ENCODE measurements around the gene TXNRD2.
"Not testable (repeated sequence)": the region's sequence is repeated elsewhere in the genome, so short reads cannot be mapped to it uniquely, and the experiment has no call there.

The TXNRD2 gene

DNA sequence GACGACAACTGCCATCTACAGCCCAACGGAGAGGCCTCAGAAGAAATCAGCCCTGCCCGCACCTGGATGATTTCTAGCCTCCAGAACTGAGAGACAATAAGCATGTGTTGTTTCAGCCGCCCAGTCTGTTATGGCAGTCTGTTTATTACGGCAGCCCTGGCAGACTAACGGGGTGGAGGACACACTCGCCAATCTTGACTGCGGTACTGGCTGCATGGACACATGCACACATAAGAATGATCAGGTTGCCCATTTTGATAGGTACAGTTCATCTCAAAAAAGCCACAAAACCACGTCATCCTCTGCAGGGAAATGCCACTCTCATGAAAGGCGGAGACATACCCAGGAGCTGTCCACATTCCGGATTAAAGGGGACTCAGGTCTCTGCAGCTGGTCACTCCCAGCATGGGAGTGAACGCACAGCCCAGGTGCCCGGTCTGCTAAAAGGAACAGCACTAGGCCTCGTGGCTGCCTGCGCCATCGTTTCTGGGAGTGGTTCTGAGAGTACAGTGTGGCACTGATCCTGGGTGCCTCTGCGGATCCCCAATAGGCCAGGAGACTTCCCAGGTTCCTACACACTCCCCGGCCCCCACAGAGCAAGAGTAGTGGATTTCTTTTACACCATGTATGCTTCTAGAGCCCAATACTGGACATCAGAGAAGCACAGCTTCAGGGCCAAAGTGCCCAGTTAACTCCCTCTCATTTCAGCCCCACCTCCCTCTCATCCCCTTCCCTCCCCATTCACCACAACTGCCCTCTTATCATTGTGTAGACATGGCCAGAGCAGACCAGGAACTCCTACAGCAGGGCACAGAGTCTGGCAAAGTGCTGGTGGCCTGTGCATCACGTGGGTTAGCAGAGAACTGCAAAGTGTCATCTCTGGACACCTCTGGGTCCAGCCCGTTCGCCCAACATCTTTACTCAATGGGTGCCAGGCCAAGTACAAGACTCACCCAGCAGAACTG is 11.8 kb downstream of the TXNRD2 start:
- FAIRE-seq = no peak

DNA sequence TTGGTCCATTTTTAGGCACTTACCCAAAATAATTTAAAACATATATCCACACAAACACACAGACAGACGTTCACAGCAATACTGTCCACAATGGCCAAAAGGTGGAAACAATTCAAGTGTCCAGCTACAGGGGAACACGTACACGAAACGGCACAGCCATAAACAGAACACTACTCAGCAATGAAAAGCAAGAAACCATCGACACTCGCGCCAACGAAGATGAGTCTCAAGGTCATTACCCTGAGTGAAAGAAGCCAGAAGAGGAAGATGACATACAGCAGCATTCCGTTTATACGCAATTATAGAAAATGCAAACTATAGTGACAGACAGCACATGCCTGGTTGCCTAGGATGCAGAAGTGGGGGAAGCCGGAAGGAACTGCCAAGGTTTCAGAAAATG is 13.4 kb downstream of the TXNRD2 start:
- FAIRE-seq = no peak
- no peak for DNase-seq (ENCODE audit: insufficient read length, low spot score)

More for the DNA sequence above, 11.8 kb downstream of the TXNRD2 start:
- no peak for DNase-seq (ENCODE audit: insufficient read length, low spot score)

DNA sequence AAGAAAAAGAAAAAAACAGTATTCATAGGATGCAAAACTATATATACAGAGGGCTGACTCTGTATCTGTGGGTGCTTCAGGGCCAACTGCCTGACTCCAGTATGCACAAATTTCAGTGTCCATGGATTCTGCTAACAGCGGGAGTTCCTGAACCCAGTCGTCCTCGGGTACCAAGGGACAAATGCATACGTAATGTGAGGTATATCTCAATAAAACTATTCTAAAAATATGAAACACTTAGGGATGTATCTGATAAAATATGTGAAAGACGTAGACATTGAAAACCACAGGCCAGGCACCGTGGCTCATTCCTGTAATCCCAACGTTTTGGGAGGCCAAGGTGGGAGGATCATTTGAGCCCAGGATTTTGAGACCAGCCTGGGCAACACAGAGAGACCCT is 13.9 kb downstream of the TXNRD2 start:
- FAIRE-seq (no peak), DNase-seq (ENCODE audit: insufficient read length, low spot score) (no peak)

DNA sequence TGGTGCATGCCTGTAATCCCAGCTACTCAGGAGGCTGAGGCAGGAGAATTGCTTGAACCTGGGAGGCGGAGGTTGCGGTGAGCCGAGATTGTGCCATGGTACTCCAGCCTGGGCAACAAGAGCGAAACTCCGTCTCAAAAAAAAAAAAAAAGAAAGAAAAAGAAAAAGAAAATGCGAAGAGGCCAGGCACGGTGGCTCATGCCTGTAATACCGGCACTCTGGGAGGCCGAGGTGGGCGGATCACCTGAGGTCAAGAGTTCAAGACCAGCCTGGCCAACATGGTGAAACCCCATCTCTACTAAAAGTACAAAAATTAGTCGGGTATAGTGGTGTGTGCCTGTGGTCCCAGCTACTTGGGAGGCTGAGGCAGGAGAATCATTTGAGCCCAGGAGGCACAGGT is 15.6 kb downstream of the TXNRD2 start:
- not testable (repeated sequence) for FAIRE-seq; DNase-seq (ENCODE audit: insufficient read length, low spot score)

DNA sequence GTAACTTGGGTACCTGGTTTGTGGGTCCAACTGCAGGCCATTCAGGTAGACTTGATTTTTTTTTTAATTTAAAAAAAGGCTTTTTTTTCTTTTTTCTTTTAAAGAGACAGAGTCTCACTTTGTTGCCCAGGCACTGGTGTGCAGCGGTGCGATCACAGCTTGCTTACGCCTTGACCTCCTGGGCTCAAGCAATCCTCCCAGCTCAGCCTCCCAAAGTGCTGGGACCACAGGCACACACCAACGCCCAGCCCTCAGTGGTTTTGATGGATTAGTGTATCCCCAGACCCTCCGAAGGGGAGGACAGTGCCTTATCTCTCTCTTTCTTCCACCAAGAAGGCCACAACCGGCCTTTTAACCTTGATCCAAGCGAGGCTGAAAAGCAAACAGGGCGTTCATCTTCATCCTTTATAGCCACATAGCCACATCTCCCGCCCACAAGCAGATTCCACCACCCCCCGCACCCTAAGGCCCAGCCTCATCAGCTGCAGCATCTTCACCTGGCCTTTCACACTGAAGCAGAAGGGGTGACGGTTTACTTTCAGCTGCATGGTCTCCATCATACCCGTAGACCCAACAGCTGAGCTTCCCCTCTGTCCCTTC is 17.6 kb downstream of the TXNRD2 start:
- no peak for FAIRE-seq
- no peak for DNase-seq (ENCODE audit: insufficient read length, low spot score)

DNA sequence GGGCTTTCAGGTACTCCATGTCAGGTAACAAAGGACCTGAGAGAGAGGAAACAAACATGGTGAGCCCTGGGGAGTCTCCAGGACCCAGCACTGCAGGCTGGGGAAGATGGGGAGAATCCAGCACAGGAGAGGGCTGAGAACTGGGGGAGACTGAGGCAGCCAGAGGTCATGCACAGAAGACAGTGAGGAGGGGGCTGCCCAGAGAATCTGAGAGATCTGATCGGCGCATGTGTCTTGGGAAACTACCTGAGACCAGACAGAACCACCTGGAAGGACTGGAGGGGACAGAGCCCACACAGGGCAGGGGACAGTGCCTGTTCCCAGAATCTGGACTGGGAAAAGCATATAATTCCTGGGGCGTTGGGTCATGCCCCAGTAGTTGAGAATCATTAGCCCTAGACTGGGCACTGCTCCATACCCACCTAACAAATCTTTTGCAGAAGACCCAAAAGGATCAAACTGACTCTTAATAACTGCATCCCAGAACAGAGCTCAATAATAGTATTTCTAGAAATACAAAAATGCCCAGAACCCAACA is 20.0 kb downstream of the TXNRD2 start:
- DNase-seq (ENCODE audit: insufficient read length, low spot score) = no peak
- no peak for FAIRE-seq

DNA sequence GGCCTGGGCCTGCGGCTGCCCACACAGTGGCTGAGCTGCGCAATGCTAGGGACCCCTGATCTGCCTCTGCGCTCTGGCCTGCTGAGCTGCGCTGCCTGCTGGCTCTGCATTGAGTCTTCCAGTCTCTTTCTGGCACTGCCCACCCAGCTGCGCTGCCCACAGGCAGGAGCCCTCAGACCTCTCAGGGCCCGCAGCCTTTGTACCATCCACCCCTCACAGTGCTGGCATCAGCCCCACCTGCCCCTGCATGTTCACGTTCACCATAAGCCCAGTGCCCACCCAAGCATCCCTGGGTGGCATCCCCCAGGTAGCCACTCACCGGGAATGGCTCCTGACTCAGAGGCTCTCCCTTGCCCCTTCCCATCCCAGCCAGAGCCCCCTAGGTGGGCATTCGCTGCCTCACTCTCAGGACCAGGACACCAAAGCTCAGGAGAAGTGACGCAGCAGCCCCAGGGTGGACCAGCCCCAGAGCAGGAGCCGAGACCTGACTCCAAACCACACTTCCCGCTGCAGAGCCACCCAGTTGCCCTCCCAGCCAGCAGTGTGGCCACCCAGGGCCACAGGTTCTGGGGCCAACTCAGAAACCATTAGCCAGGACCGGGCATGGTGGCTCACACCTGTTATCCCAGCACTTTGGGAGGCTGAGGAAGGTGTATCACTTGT is 21.8 kb downstream of the TXNRD2 start:
- FAIRE-seq (no peak), DNase-seq (ENCODE audit: insufficient read length, low spot score) (no peak)

DNA sequence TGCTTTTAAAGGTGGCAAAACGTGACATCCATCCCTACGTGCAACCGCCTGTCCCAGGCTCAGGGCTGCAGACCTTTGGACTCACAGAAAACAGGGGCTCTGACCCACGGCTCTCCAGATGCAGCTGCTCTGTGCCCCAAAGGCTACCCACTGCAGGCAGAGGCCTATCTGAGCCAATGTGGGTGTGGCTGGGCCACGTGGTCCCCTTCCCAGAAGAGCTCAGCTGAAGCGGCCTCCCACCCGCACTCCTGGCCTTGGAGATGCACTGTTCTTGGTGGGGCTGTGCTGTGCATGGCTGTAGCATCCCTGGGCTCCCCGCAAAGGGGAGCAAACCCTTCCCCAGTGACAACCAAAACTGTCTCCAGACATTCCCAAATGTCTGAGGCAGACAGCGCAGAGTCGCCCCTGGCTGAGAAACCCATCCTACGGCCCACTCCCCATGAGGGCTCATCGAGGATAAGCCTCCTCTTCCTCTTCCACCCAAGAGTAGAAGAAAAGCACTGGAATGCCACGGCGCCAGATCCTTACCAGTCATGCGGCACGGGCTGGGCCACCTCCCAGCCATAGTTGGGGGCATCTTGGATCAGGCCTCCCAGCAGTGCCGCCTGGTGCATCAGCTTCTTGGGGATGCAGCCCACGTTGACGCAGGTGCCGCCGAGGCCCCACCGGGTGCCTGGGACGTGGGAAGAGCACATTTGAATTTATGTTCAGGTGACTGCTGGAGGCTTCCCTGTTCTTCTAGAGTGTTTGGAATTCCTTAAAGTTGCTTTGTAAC is 23.1 kb downstream of the TXNRD2 start:
- FAIRE-seq = no peak

DNA sequence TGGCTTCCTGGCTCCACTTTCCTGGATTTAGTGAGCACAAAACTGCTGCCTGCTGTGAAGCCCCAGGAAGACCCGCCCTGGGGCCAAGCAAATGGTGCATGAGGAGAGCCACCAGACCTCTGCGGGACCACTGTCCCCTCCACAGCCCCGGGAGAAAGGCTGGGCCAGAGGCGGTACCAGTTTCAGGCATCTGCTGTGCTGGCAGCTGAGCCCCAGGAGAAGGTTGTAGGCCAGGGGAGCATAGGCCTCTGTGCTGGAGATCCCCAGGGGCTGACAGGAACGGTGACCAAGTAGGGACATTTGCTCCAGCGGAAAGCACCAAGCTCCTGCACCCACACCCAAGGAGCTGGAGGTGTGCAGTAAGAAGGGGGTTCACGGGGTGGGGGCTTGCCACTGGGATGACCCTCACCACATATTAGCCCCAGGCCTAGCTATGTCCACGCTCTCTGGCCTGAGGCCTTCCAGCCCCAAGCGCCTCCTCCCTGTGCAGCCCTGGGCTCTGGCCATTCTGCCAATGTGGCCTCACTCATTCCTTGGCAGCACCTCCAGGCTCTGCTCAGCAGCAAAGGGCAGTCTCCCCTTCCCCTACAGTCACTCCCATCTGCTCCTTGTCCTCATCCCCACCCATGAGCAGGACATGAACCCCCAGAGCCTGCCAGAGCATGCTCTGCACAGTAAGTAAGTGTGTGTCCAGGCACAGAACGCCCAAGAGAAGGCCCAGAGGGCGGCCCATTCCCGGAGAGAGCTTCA is 24.1 kb downstream of the TXNRD2 start:
- no peak for DNase-seq (ENCODE audit: insufficient read length, low spot score)
- FAIRE-seq = no peak

More for the DNA sequence above, 23.1 kb downstream of the TXNRD2 start:
- no peak for DNase-seq (ENCODE audit: insufficient read length, low spot score)

DNA sequence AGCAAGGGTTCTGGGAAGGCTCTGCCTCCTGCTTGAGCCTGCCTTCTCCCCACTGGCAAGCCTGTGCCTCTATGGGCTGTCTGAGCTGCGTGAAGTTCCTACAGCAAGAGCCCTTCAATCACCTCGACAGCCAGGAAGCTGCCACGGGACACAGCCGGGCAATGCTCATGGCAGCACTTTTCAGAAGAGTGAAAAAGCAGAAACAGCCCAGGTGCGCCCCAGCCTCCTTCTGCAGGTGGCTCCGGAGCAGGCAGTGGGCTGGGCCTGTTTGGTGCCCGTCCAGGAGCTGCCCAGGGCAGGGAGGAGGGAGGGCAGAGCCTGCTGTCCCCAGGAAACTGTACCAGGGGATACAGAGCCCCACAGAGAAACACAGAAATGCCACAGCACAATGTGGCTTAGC is 24.7 kb downstream of the TXNRD2 start:
- FAIRE-seq (no peak), DNase-seq (ENCODE audit: insufficient read length, low spot score) (no peak)

DNA sequence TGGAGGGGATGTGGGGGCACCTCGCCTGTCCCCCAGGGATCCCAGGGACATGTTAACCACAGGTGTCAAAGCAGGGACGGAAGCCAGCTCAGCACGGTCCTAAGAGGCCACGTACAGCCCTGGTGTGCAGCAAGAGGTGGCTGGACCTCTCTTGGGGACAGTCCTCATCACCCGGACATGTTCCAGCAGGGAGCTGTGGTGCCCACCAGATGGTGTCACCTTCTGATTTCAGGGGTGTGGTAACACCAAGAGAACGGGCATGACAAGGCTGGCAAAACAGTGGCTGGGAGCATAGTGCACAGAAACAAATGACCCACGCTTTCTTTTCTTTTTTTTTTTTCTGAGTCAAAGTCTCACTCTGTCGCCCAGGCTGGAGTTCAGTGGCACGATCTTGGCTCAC is 25.6 kb downstream of the TXNRD2 start:
- no peak for FAIRE-seq

DNA sequence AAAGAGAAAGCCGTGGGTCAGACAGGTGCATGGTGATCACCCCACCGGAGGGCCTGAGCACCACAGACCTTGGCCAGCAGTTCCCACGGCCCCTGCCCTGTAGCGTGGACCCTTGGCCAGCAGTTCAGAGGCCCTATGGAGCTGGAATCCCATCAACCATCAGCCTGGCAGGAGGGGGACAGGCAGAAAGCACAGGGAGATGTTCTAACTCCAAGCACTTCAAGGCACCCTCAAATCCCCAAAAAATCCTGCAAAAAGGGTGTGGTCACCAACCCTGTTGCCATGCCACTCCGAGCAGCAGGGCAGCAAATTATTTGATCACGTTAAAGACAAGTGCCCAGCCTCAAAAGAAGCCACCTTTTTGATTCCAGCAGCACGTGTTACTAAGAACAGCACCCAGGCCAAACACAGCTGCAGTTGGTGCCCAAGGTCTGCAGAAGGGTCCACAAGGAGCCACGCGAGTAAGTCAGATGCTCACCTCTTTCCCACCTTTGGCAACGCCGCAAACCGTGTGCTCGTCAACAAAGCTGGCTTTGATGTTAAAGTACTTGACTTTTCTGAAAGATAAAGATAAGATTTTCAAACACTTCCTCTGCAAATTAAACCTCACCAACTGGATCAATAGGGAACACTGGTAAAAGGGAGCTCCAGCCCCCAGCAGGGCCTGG is 26.2 kb downstream of the TXNRD2 start:
- no peak for DNase-seq (ENCODE audit: insufficient read length, low spot score)
- FAIRE-seq = no peak

More for the DNA sequence above, 25.6 kb downstream of the TXNRD2 start:
- no peak for DNase-seq (ENCODE audit: insufficient read length, low spot score)

DNA sequence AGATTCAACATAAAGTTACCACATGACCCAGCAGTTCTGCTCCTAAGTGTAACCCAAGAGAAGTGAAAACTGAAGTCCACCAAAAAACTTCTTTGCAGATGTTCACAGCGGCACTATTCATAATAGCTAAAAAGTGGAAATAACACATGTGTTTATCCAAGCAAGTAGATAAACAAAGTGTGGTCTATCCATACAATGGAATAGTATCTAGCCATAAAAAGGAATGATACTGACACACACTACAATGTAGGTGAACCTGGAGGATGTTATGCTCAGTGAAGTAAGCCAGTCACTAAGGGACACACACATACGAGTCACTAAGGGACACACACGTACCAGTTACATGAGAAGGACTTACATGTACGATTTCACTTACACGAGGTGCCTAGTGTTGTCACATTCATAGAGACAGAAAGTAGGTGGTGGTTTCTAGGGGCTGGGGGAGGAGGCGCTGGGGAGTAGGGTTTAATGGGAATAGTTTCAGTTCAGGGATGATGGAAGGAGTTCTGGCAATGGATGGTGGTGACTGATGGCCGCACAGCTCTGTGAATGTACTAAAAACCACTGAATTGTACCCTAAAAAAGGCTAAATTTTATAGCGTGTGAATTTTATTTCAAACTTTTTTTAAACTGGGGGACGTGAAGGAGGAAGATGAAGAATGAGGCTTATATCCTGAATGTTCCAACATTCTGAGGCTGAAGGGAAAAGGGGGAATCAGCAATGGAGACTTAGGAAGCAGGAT is 27.2 kb downstream of the TXNRD2 start:
- no peak for FAIRE-seq

DNA sequence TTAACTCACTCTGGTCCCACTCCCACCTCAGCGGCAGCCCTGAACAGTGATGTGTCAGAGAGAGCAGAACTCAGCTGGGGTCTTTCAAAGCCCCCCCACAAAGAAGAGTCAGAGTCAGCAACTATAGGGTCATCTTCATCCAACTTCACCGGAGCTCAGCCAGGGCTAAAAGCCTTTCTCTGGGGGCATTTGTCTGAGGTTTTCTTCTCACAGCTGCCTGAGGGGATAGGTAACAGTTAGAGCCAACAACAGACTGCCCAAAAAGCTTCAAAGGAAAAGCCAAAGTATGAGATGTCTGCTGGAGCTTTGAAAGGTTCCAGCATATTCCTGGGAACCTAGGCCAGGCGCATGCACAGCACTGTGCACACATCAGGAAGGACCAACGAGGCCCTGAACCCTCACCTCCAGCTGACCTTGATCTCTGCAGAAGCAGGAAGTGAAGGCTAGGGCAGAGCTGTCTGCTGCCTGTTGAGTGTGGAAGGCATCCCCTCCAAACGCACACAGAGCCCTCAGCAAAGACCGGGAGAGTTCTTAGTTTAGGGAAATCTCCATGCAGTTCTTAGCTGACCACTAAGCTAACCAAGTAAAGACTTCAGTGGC is 28.2 kb downstream of the TXNRD2 start:
- no peak for FAIRE-seq
- no peak for DNase-seq (ENCODE audit: insufficient read length, low spot score)

More for the DNA sequence above, 27.2 kb downstream of the TXNRD2 start:
- no peak for DNase-seq (ENCODE audit: insufficient read length, low spot score)

DNA sequence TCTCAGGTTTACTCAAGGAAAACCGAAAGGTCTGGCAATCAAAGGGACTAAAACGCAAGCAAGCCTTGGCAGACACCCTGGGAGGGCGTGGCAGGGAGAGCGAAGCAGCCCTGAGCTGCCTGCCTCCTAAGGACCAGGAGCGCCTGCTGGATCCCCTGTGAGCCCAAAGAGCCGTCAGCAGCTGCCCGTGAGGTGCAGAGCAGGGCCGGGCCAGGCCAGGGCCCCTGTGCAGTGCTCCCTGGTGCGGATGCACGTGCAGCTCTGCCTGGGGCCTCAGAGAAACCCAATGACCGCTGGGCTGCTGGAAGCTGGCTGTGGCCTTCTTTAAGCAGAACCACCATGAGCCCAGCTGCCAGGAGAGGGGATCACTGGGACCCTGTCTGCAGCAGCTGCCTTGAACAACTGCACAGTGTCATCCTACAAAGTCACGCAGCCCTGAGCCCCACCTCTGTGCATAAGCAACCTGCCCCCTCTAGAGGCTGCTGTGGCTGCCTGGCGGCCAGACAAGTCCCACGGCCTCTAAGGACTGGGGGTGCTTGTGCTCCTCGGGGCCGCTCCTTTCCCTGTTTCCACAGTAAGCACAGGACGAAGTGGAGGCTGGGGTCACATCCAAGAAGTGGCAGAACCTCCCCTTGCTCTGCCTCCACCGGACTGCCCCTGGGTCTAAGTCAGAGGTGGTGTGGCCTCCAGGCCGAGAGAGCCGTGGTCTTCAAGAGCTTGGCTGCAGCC is 29.2 kb downstream of the TXNRD2 start:
- DNase-seq (ENCODE audit: insufficient read length, low spot score) (no peak), FAIRE-seq (no peak)

DNA sequence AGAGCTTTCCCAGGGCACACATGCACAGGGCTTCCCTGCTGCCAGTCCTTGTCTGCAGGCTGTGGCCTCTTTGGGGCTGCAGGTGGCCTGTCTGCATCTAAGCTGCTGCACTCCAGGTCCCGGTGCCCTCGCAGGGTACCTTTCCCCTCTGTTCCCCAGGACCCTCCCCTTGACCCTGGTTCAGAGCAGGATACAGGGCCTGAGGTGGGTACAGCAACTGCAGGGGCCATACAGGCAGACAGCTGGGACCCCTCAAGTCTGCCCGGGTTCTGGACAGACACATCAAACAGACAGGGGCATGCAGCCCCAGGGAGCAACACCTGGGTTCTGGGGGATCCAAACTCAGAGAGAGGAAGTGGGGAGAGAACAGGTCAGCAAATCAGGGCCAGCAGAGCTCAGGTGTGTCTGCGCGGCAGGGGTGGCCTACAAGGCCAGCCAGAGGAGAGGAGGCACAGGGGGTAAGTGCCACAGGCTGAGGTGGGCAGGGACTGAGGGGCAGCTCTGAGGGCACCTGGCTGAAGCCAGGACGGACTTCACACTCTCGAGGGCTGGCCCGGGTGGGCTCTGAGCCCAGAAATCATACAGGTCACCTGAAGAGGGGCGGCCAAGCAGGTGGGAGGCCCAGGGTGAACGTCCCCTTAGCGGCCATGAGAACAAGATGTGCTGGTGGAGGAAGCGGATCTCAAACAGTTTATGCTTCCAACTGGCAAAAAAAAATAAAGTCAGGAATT is 29.9 kb downstream of the TXNRD2 start:
- DNase-seq (ENCODE audit: insufficient read length, low spot score) (no peak), FAIRE-seq (no peak)

All from HTR-8/SVneo (cell line).